WTC11 (cell line): ENCODE data around the gene WDFY4. TPM values are rescaled to one million over a fixed set of nuclear protein-coding genes. Genes with fewer than 3 reads are reported as not detected.

Experiments used
- ATAC-seq: fragments of 200-7000 bp; cut with Tn5 transposase; 2 replicates; pipeline ENCODE4 v1.10.0; 2021; ENCODE audit warnings: mild to moderate bottlenecking, moderate library complexity
- CTCF ChIA-PET: fragments of 300-600 bp; sonication (Branson Sonifier 250); formaldehyde crosslinking; loops from one replicate; lab custom pipeline; 2021; ENCODE audit warnings: antibody characterized with exemption; lab: Charles Lee
- POLR2A ChIA-PET: fragments of 350-600 bp; sonication (Branson Sonifier 250); formaldehyde crosslinking; loops from one replicate; lab custom pipeline; 2021; ENCODE audit warnings: antibody characterized with exemption; lab: Charles Lee
- DNase-seq: peaks from one replicate; pipeline ENCODE4 v3.0.0; 2021; ENCODE audit warnings: low spot score
- H3K27ac Mint-ChIP-seq: 2 replicates; pipeline ENCODE4 v1.8.0; 2021; ENCODE audit warnings: mixed read lengths
- H3K27me3 Mint-ChIP-seq: 2 replicates; pipeline ENCODE4 v1.8.0; 2021; ENCODE audit warnings: low read depth, mild to moderate bottlenecking, moderate library complexity, mixed read lengths
- H3K36me3 Mint-ChIP-seq: 2 replicates; pipeline ENCODE4 v1.8.0; 2021; ENCODE audit warnings: mixed read lengths
- H3K4me1 Mint-ChIP-seq: 2 replicates; pipeline ENCODE4 v1.8.0; 2022; ENCODE audit warnings: mixed read lengths
- H3K4me3 Mint-ChIP-seq: 2 replicates; pipeline ENCODE4 v1.8.0; 2021; ENCODE audit warnings: mild to moderate bottlenecking, moderate library complexity, mixed read lengths
- H3K9me3 Mint-ChIP-seq: 2 replicates; pipeline ENCODE4 v1.8.0; 2021; ENCODE audit warnings: mixed read lengths
- CBFB ChIP-seq: sonication (generic); formaldehyde crosslinking; IDR thresholded peaks from 2 replicates; pipeline ENCODE4 v1.8.1; 2022; ENCODE audit warnings: mild to moderate bottlenecking, low read depth, missing genetic modification reagents
- CREM ChIP-seq: sonication (generic); formaldehyde crosslinking; IDR thresholded peaks from 2 replicates; pipeline ENCODE4 v1.8.1; 2022; ENCODE audit warnings: mild to moderate bottlenecking, missing genetic modification reagents, moderate library complexity
- E2F4 ChIP-seq: sonication (generic); formaldehyde crosslinking; IDR thresholded peaks from 2 replicates; pipeline ENCODE4 v1.8.1; 2022; ENCODE audit warnings: low read depth, mild to moderate bottlenecking, moderate library complexity, missing genetic modification reagents, borderline replicate concordance
- EMX1 ChIP-seq: fragments of 250-450 bp; sonication (Bioruptor Pico); IDR thresholded peaks from 2 replicates; pipeline ENCODE4 v1.8.0; 2021; ENCODE audit warnings: mild to moderate bottlenecking
- ETV6 ChIP-seq: sonication (generic); formaldehyde crosslinking; IDR thresholded peaks from 2 replicates; pipeline ENCODE4 v1.8.1; 2022; ENCODE audit warnings: mild to moderate bottlenecking, missing genetic modification reagents
- GABPB1 ChIP-seq: sonication (generic); formaldehyde crosslinking; IDR thresholded peaks from 2 replicates; pipeline ENCODE4 v1.8.1; 2023; ENCODE audit warnings: mild to moderate bottlenecking, missing genetic modification reagents
- GRHL2 ChIP-seq: fragments of 250-450 bp; sonication (Bioruptor Pico); IDR thresholded peaks from 2 replicates; pipeline ENCODE4 v1.8.0; 2022; ENCODE audit warnings: mild to moderate bottlenecking, moderate library complexity; ENCODE audit not compliant: insufficient replicate concordance, severe bottlenecking
- JUN ChIP-seq: sonication (generic); formaldehyde crosslinking; IDR thresholded peaks from 2 replicates; pipeline ENCODE4 v1.8.0; 2023; ENCODE audit warnings: mild to moderate bottlenecking, missing genetic modification reagents
- KAT7 ChIP-seq: sonication (generic); formaldehyde crosslinking; IDR thresholded peaks from 2 replicates; pipeline ENCODE4 v1.8.1; 2023; ENCODE audit warnings: missing genetic modification reagents, mild to moderate bottlenecking, borderline replicate concordance
- MLX ChIP-seq: sonication (generic); formaldehyde crosslinking; IDR thresholded peaks from 2 replicates; pipeline ENCODE4 v1.8.1; 2023; ENCODE audit warnings: mild to moderate bottlenecking, missing genetic modification reagents, moderate library complexity
- NFE2L1 ChIP-seq: sonication (generic); formaldehyde crosslinking; IDR thresholded peaks from 2 replicates; pipeline ENCODE4 v1.8.1; 2023; ENCODE audit warnings: missing genetic modification reagents
- NFYB ChIP-seq: sonication (generic); formaldehyde crosslinking; conservative IDR thresholded peaks from 2 replicates; pipeline ENCODE4 v1.8.0; 2022; ENCODE audit warnings: low read depth, missing genetic modification reagents
- NR3C1 ChIP-seq: sonication (generic); formaldehyde crosslinking; conservative IDR thresholded peaks from 2 replicates; pipeline ENCODE4 v1.8.1; 2023; ENCODE audit warnings: low read depth, mild to moderate bottlenecking, missing genetic modification reagents
- OVOL2 ChIP-seq: fragments of 250-450 bp; sonication (Bioruptor Pico); IDR thresholded peaks from 2 replicates; pipeline ENCODE4 v1.9.0; 2021; ENCODE audit warnings: mild to moderate bottlenecking, borderline replicate concordance
- PRDM15 ChIP-seq: sonication (generic); formaldehyde crosslinking; IDR thresholded peaks from 2 replicates; pipeline ENCODE4 v1.8.0; 2022; ENCODE audit warnings: missing genetic modification reagents
- RORB ChIP-seq: fragments of 250-450 bp; sonication (Bioruptor Pico); IDR thresholded peaks from 2 replicates; pipeline ENCODE4 v1.9.0; 2021; ENCODE audit warnings: mild to moderate bottlenecking
- SMAD4 ChIP-seq: sonication (generic); formaldehyde crosslinking; IDR thresholded peaks from 2 replicates; pipeline ENCODE4 v1.8.0; 2022; ENCODE audit warnings: mild to moderate bottlenecking, missing genetic modification reagents
- SP1 ChIP-seq: sonication (generic); formaldehyde crosslinking; conservative IDR thresholded peaks from 2 replicates; pipeline ENCODE4 v1.8.1; 2022; ENCODE audit warnings: missing genetic modification reagents
- TP53 ChIP-seq: sonication (generic); formaldehyde crosslinking; IDR thresholded peaks from 2 replicates; pipeline ENCODE4 v1.8.1; 2023; ENCODE audit warnings: mild to moderate bottlenecking, missing genetic modification reagents
- ZMAT4 ChIP-seq: fragments of 250-450 bp; sonication (Bioruptor Pico); IDR thresholded peaks from 2 replicates; pipeline ENCODE4 v1.9.0; 2021; ENCODE audit warnings: mild to moderate bottlenecking
- ZNF138 ChIP-seq: sonication (generic); formaldehyde crosslinking; conservative IDR thresholded peaks from 2 replicates; pipeline ENCODE4 v1.8.1; 2022; ENCODE audit warnings: mild to moderate bottlenecking, moderate library complexity, missing genetic modification reagents
- ZNF232 ChIP-seq: sonication (generic); formaldehyde crosslinking; IDR thresholded peaks from 2 replicates; pipeline ENCODE4 v1.8.0; 2022; ENCODE audit warnings: mild to moderate bottlenecking, missing genetic modification reagents
- ZNF416 ChIP-seq: fragments of 250-450 bp; sonication (Bioruptor Pico); IDR thresholded peaks from 2 replicates; pipeline ENCODE4 v1.9.0; 2021; ENCODE audit warnings: mild to moderate bottlenecking, inconsistent platforms
- ZNF423 ChIP-seq: fragments of 250-450 bp; sonication (Bioruptor Pico); IDR thresholded peaks from 2 replicates; pipeline ENCODE4 v2.1.2; 2022; ENCODE audit warnings: mild to moderate bottlenecking, moderate library complexity
- ZNF671 ChIP-seq: fragments of 250-450 bp; sonication (Bioruptor Pico); IDR thresholded peaks from 2 replicates; pipeline ENCODE4 v1.8.0; 2021; ENCODE audit warnings: mild to moderate bottlenecking
- total RNA-seq: library from RNA; stranded (reverse); gene quantifications from 3 replicates; pipeline ENCODE4 v1.2.3, GENCODE V29; 2021
- TF ChIP-seq, protein P1 (sequence below): sonication (generic); formaldehyde crosslinking; IDR thresholded peaks from 2 replicates; pipeline ENCODE4 v1.8.1; 2022; ENCODE audit warnings: mild to moderate bottlenecking, moderate library complexity, missing genetic modification reagents
- TF ChIP-seq, protein P2 (sequence below): fragments of 250-450 bp; sonication (Bioruptor Pico); conservative IDR thresholded peaks from 2 replicates; pipeline ENCODE4 v1.9.0; 2021; ENCODE audit warnings: mild to moderate bottlenecking

The WDFY4 gene
- total RNA-seq, 1 experiment from 2014 or later: 0.13 TPM

GRCh38 chr10:49010295-49010694, 325.6 kb downstream of the WDFY4 start:
- TF ChIP-seq ZNF232 (CRISPR knock-in tag) (no peak), GABPB1 (no peak), KAT7 (CRISPR knock-in tag) (no peak), ZMAT4 (CRISPR knock-in tag) (no peak), CBFB (CRISPR knock-in tag) (no peak), NR3C1 (CRISPR knock-in tag) (no peak), NFE2L1 (CRISPR knock-in tag) (no peak), SP1 (CRISPR knock-in tag) (no peak), E2F4 (no peak), NFYB (no peak), CREM (CRISPR knock-in tag) (no peak), PRDM15 (no peak), EMX1 (CRISPR knock-in tag) (no peak), ZNF138 (CRISPR knock-in tag) (no peak), ZNF671 (CRISPR knock-in tag) (no peak), OVOL2 (CRISPR knock-in tag) (no peak)
- TF ChIP-seq, protein P1, sequence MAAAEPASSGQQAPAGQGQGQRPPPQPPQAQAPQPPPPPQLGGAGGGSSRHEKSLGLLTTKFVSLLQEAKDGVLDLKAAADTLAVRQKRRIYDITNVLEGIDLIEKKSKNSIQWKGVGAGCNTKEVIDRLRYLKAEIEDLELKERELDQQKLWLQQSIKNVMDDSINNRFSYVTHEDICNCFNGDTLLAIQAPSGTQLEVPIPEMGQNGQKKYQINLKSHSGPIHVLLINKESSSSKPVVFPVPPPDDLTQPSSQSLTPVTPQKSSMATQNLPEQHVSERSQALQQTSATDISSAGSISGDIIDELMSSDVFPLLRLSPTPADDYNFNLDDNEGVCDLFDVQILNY (CRISPR knock-in tag): no peak
- Mint-ChIP-seq H3K36me3 (no peaks in the 10 kb centered on the region), H3K27me3 (no peaks in the 10 kb centered on the region), H3K4me3 (no peak overlapping the region), H3K9me3 (peaks cover under 1% of the 10 kb centered on the region; the same call in 1 of the 2 replicates), H3K27ac (no peak overlapping the region), H3K4me1 (peaks cover 10% of the 10 kb centered on the region)
- ChIA-PET POLR2A (no interaction called here), CTCF (no interaction called here)
- DNase-seq (no peak), ATAC-seq (no peak)

DNA sequence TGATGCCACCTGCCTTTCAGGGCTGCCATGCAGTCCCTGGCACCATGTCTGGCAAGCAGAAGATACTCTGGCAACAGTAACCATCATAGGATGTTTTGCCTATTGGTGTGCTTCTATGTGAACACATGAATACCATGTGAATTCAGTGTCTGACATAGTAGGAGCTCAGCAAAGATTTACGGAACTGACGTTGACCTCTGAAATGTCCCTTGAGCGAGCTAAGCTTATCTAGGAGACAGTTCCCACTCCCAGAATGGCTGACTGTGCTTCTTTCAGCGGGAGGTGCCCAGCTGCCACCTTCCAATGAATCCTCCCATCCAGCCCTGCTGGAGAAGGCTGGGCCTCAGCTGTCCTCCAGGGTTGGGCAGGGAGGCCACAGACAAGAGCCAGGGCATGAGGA, 326.2 kb downstream of the WDFY4 start:
- POLR2A ChIA-PET: no interaction called here
- CTCF ChIA-PET: no interaction called here
- no peak for TF ChIP-seq OVOL2 (CRISPR knock-in tag)
- TF ChIP-seq GRHL2 (CRISPR knock-in tag): no peak
- no peak for TF ChIP-seq ZNF423 (CRISPR knock-in tag)
- TF ChIP-seq E2F4: no peak
- no peak for TF ChIP-seq CREM (CRISPR knock-in tag)
- TF ChIP-seq, protein P2, sequence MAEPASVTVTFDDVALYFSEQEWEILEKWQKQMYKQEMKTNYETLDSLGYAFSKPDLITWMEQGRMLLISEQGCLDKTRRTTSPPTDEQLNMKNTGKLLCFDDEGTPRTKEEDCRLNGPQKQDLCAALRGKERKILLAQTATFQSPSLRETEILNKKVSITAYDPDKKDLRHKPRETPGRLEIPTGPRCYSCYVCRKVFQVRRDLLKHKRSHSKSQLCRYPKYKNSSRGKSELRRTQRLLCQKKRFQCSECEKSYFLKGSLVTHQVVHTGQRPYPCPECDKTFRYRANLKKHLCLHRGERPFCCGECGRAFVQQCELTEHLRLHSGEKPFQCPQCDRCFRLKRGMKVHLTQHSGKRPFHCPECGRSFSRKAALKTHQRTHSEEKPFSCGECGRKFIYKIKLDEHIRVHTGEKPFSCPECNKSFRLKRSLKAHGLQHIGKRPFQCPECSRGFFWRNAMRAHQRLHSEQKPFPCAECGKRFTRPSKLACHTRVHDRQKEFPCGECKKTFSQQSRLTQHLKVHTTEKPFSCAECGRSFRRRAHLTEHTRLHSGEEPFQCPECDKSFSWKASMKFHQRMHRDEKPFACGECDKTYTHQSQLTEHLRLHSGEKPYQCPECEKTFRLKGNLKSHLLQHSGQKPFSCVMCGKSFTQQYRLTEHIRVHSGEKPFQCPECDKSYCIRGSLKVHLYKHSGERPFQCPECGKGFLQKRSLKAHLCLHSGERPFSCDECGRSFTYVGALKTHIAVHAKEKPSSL: no peak
- no peak for TF ChIP-seq ETV6 (CRISPR knock-in tag)
- no peak for TF ChIP-seq SP1 (CRISPR knock-in tag)
- no peak for TF ChIP-seq SMAD4 (CRISPR knock-in tag)
- TF ChIP-seq NFE2L1 (CRISPR knock-in tag): no peak
- TF ChIP-seq ZNF416: no peak
- TF ChIP-seq KAT7 (CRISPR knock-in tag): no peak
- TF ChIP-seq RORB: no peak
- TF ChIP-seq TP53: no peak
- no peak for TF ChIP-seq JUN (CRISPR knock-in tag)
- TF ChIP-seq MLX (CRISPR knock-in tag): no peak

More for the DNA sequence above, 326.2 kb downstream of the WDFY4 start:
- Mint-ChIP-seq H3K9me3 (no peaks in the 10 kb centered on the region), H3K4me3 (no peak overlapping the region), H3K27me3 (no peaks in the 10 kb centered on the region), H3K36me3 (no peaks in the 10 kb centered on the region), H3K27ac (no peak overlapping the region), H3K4me1 (peaks cover 10% of the 10 kb centered on the region)
- no peak for DNase-seq
- no peak for ATAC-seq
